ENCODE measurements around the gene DVL3. TPM values are rescaled to one million over a fixed set of nuclear protein-coding genes. Genes with fewer than 3 reads are reported as not detected.

Gene DVL3
- total and polyA plus RNA-seq, 10 of the 15 experiments (the other 5 are each of a cell fraction or from before 2014, with no cell fraction given): 2.2 to 39.7 (median 14.5) TPM

DNA sequence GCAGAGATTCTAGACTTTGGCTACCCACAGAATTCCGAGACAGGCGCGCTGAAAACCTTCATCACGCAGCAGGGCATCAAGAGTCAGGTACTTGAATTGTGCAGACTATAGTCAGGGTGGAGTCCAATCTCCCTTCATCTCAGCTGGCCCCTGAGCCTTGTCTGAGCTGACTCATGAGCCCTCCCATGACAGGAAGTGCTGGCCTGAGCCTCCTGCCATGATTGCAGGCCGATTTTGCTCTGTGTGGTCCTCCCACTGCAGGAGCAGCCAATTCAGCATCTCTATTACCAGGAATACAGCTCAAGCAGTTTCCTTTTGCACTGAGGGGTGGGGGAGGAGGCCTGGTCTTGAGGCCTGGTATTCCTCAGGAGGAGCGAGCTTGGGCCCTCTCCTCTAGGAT lies 25.0 kb downstream of the DVL3 start (continued):
- TF ChIP-seq ZNF622 (IDR thresholded peaks at IDR 0.05) (no peak), RUNX3 (IDR thresholded peaks at IDR 0.05; ENCODE audit: low read length) (no peak), RB1 (IDR thresholded peaks at IDR 0.05; ENCODE audit: borderline replicate concordance) (no peak), JUND (IDR thresholded peaks at IDR 0.05; ENCODE audit: low read depth, low read length) (no peak), SMAD5 (IDR thresholded peaks at IDR 0.05; ENCODE audit: low read depth) (no peak), MXI1 (IDR thresholded peaks at IDR 0.05; ENCODE audit: low read depth, low read length) (no peak)
- TF ChIP-seq, protein P1, sequence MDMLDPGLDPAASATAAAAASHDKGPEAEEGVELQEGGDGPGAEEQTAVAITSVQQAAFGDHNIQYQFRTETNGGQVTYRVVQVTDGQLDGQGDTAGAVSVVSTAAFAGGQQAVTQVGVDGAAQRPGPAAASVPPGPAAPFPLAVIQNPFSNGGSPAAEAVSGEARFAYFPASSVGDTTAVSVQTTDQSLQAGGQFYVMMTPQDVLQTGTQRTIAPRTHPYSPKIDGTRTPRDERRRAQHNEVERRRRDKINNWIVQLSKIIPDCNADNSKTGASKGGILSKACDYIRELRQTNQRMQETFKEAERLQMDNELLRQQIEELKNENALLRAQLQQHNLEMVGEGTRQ (IDR thresholded peaks at IDR 0.05; ENCODE audit: borderline replicate concordance, low read depth, low read length): no peak

DNA sequence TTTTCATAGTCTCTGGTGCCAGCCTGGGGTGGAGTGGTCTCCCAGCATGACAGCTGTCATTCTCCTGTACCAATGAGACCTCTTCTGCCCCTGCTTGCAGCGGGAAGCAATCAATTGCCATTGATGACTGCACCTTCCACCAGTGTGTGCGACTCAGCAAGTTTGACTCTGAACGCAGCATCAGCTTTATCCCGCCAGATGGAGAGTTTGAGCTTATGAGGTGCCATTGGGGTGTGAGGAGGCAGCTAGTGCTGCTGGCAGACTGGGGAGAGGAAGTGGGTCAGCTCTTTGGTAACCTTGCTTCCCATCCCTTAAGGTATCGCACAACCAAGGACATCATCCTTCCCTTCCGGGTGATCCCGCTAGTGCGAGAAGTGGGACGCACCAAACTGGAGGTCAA lies 26.4 kb downstream of the DVL3 start:
- in situ Hi-C loops (cut with MboI) (no loop called here), intact Hi-C loops (cut with micrococcal nuclease; ENCODE audit: unreplicated experiment) (no loop called here)
- RAD21 ChIA-PET (ENCODE audit: unreplicated experiment): no interaction called here
- Histone ChIP-seq H3K9me3 (replicated peaks; ENCODE audit: control insufficient read depth, insufficient read depth, low read length) (no peaks in the 10 kb centered on the region), H3K4me2 (ENCODE audit: control insufficient read depth, insufficient read depth) (no peak overlapping the region), H2AFZ (ENCODE audit: control insufficient read depth, low read depth, low read length) (no peak overlapping the region), H3K27me3 (replicated peaks in 1 of 2; ENCODE audit: control insufficient read depth in 2 of 2, insufficient read depth in 2 of 2, low read length in 1 of 2) (no peaks in the 10 kb centered on the region), H4K20me1 (ENCODE audit: control insufficient read depth, insufficient read depth) (no peaks in the 10 kb centered on the region), H3K79me2 (ENCODE audit: control insufficient read depth, insufficient read depth, low read length) (peaks cover 18% of the 10 kb centered on the region), H3K9ac (ENCODE audit: control insufficient read depth, insufficient read depth, low read length) (no peak overlapping the region), H3K4me1 (ENCODE audit: control insufficient read depth, insufficient read depth, low read length) (peaks cover 5% of the 10 kb centered on the region), H3K36me3 (ENCODE audit: control insufficient read depth in 2 of 2, insufficient read depth in 2 of 2, low read length in 1 of 2) (peaks cover 19 to 38% of the 10 kb centered on the region in 2 experiments), H3K27ac (ENCODE audit: control insufficient read depth, insufficient read depth) (no peak overlapping the region), H3K4me3 (no peak overlapping the region)
- WGBS (ENCODE audit: insufficient coverage, insufficient replicate concordance, low lambda C conversion rate, missing lambda C conversion rate): 99% methylated on average over 9 of the region's 9 CpGs
- no TSS peak for BruUV-seq (replicated peaks)
- ATAC-seq (no peak), DNase-seq (ENCODE audit: low read depth, low spot score) (no peak), FAIRE-seq (no peak)
- POLR2A ChIA-PET: no interaction called here
- SMC1A ChIA-PET (ENCODE audit: uncharacterized antibody, unreplicated experiment): interaction anchor here (1.4 kb wide), 1 partner anchor 29 kb away, joined by 3 read pairs; no protein-coding TSS in a partner anchor
- CTCF ChIA-PET: interaction anchor here (1.2 kb wide), 1 partner anchor 45 kb away, joined by 3 read pairs; no protein-coding TSS in a partner anchor
- TF ChIP-seq, protein P2, sequence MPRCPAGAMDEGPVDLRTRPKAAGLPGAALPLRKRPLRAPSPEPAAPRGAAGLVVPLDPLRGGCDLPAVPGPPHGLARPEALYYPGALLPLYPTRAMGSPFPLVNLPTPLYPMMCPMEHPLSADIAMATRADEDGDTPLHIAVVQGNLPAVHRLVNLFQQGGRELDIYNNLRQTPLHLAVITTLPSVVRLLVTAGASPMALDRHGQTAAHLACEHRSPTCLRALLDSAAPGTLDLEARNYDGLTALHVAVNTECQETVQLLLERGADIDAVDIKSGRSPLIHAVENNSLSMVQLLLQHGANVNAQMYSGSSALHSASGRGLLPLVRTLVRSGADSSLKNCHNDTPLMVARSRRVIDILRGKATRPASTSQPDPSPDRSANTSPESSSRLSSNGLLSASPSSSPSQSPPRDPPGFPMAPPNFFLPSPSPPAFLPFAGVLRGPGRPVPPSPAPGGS (IDR thresholded peaks at IDR 0.05; ENCODE audit: borderline replicate concordance, insufficient read depth, low read depth, low read length, poor library complexity, severe bottlenecking): no peak
- TF ChIP-seq CBX5 (IDR thresholded peaks at IDR 0.05; ENCODE audit: low read depth): no peak
- TF ChIP-seq SIN3A (IDR thresholded peaks at IDR 0.05; ENCODE audit: low read depth, low read length): no peak
- no peak for TF ChIP-seq NRF1 (conservative IDR thresholded peaks at IDR 0.05; ENCODE audit: low read depth, low read length)
- no peak for TF ChIP-seq EED (IDR thresholded peaks at IDR 0.05; ENCODE audit: low read depth)
- TF ChIP-seq, protein P3, sequence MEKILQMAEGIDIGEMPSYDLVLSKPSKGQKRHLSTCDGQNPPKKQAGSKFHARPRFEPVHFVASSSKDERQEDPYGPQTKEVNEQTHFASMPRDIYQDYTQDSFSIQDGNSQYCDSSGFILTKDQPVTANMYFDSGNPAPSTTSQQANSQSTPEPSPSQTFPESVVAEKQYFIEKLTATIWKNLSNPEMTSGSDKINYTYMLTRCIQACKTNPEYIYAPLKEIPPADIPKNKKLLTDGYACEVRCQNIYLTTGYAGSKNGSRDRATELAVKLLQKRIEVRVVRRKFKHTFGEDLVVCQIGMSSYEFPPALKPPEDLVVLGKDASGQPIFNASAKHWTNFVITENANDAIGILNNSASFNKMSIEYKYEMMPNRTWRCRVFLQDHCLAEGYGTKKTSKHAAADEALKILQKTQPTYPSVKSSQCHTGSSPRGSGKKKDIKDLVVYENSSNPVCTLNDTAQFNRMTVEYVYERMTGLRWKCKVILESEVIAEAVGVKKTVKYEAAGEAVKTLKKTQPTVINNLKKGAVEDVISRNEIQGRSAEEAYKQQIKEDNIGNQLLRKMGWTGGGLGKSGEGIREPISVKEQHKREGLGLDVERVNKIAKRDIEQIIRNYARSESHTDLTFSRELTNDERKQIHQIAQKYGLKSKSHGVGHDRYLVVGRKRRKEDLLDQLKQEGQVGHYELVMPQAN (conservative IDR thresholded peaks at IDR 0.05): no peak
- no peak for TF ChIP-seq SRF (IDR thresholded peaks at IDR 0.05; ENCODE audit: low read depth in 2 of 2, low read length in 2 of 2)
- TF ChIP-seq, protein P4, sequence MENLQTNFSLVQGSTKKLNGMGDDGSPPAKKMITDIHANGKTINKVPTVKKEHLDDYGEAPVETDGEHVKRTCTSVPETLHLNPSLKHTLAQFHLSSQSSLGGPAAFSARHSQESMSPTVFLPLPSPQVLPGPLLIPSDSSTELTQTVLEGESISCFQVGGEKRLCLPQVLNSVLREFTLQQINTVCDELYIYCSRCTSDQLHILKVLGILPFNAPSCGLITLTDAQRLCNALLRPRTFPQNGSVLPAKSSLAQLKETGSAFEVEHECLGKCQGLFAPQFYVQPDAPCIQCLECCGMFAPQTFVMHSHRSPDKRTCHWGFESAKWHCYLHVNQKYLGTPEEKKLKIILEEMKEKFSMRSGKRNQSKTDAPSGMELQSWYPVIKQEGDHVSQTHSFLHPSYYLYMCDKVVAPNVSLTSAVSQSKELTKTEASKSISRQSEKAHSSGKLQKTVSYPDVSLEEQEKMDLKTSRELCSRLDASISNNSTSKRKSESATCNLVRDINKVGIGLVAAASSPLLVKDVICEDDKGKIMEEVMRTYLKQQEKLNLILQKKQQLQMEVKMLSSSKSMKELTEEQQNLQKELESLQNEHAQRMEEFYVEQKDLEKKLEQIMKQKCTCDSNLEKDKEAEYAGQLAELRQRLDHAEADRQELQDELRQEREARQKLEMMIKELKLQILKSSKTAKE (IDR thresholded peaks at IDR 0.05; ENCODE audit: low read depth, poor library complexity, severe bottlenecking): no peak
- TF ChIP-seq, protein P5, sequence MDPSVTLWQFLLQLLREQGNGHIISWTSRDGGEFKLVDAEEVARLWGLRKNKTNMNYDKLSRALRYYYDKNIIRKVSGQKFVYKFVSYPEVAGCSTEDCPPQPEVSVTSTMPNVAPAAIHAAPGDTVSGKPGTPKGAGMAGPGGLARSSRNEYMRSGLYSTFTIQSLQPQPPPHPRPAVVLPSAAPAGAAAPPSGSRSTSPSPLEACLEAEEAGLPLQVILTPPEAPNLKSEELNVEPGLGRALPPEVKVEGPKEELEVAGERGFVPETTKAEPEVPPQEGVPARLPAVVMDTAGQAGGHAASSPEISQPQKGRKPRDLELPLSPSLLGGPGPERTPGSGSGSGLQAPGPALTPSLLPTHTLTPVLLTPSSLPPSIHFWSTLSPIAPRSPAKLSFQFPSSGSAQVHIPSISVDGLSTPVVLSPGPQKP (IDR thresholded peaks at IDR 0.05; ENCODE audit: low read depth, low read length): no peak
- TF ChIP-seq PAX5 (IDR thresholded peaks at IDR 0.05; ENCODE audit: borderline replicate concordance, low read depth, low read length): no peak
